Loucy (cell line): ENCODE results near the gene SPDYE16.
"Not testable (repeated sequence)": the region's sequence is repeated elsewhere in the genome, so short reads cannot be mapped to it uniquely, and the experiment has no call there.

Source experiments
- H2AFZ ChIP-seq: fragments of 200-600 bp; sonication (generic); 2 replicates; pipeline ENCODE4 v1.6.0; 2016; ENCODE audit warnings: antibody characterized with exemption, mild to moderate bottlenecking, low read length, moderate library complexity
- H3F3A ChIP-seq: fragments of 200-600 bp; 2 replicates; pipeline ENCODE4 v1.6.0; 2016; ENCODE audit warnings: antibody characterized with exemption, low read depth, mild to moderate bottlenecking
- H3K27me3 ChIP-seq: fragments of 200-600 bp; sonication (generic); 2 replicates; pipeline ENCODE4 v1.6.1; 2014; ENCODE audit warnings: low read length, mild to moderate bottlenecking; ENCODE audit not compliant: insufficient read depth, poor library complexity, severe bottlenecking
- H3K36me3 ChIP-seq: fragments of 200-600 bp; sonication (generic); 2 replicates; pipeline ENCODE4 v1.6.1; 2016; ENCODE audit warnings: low read length; ENCODE audit not compliant: insufficient read depth
- H3K4me1 ChIP-seq: fragments of 200-600 bp; sonication (generic); 2 replicates; pipeline ENCODE4 v1.5.1; 2014; ENCODE audit warnings: low read length, mild to moderate bottlenecking; ENCODE audit not compliant: insufficient read depth, poor library complexity, severe bottlenecking
- H3K4me2 ChIP-seq: fragments of 200-600 bp; sonication (generic); 2 replicates; pipeline ENCODE4 v1.6.0; 2014; ENCODE audit warnings: antibody characterized with exemption, low read length, low read depth, mild to moderate bottlenecking; ENCODE audit not compliant: poor library complexity, severe bottlenecking
- H3K4me3 ChIP-seq: fragments of 200-600 bp; sonication (generic); 2 replicates; pipeline ENCODE4 v1.5.1; 2014; ENCODE audit warnings: low read length, mild to moderate bottlenecking, mixed read lengths; ENCODE audit not compliant: poor library complexity, severe bottlenecking
- H3K79me2 ChIP-seq: fragments of 200-600 bp; sonication (generic); 2 replicates; pipeline ENCODE4 v1.6.1; 2014; ENCODE audit warnings: low read length; ENCODE audit not compliant: insufficient read depth
- H3K9ac ChIP-seq: fragments of 200-600 bp; sonication (generic); 2 replicates; pipeline ENCODE4 v1.6.0; 2014; ENCODE audit warnings: mild to moderate bottlenecking, low read depth, low read length, moderate library complexity; ENCODE audit not compliant: poor library complexity, severe bottlenecking
- H3K9me2 ChIP-seq: fragments of 200-600 bp; sonication (generic); replicated peaks from 2 replicates; pipeline ENCODE4 v1.6.1; 2016; ENCODE audit warnings: low read depth, low read length, mixed read lengths
- H3K9me3 ChIP-seq: fragments of 200-600 bp; sonication (generic); 2 replicates; pipeline ENCODE4 v1.6.1; 2014; ENCODE audit warnings: mild to moderate bottlenecking, antibody characterized with exemption, low read length, low read depth; ENCODE audit not compliant: insufficient read depth
- H4K20me1 ChIP-seq: fragments of 200-600 bp; sonication (generic); 2 replicates; pipeline ENCODE4 v1.6.0; 2014; ENCODE audit warnings: antibody characterized with exemption, low read length, mild to moderate bottlenecking; ENCODE audit not compliant: insufficient read depth, poor library complexity, severe bottlenecking

Gene SPDYE16

DNA sequence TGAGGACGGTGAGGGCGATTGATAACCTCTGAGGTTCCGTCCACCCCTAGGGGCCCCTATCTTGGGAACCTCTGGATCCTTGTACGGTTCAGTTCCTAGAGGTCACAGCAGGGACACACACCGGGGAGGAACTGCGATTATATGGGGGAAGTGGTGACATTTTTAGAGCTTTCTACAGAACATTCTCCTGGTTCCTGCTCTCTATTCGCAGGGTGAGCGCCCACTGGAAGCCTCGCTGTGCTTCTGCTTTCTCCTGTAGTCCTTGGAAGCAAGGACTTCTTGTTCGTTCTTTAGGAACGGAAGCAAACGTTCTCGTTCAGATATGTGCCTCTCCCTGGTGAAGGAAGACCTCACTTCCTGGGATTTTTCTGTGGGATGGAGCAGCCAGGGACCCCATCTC lies 55.1 kb downstream of the SPDYE16 start:
- not testable (repeated sequence) for H3K27me3 ChIP-seq, H3K9me3 ChIP-seq, H3K4me3 ChIP-seq, H3K9me2 ChIP-seq, H4K20me1 ChIP-seq, H3K4me2 ChIP-seq, H3F3A ChIP-seq, H3K9ac ChIP-seq, H2AFZ ChIP-seq, H3K36me3 ChIP-seq, H3K4me1 ChIP-seq, H3K79me2 ChIP-seq

DNA sequence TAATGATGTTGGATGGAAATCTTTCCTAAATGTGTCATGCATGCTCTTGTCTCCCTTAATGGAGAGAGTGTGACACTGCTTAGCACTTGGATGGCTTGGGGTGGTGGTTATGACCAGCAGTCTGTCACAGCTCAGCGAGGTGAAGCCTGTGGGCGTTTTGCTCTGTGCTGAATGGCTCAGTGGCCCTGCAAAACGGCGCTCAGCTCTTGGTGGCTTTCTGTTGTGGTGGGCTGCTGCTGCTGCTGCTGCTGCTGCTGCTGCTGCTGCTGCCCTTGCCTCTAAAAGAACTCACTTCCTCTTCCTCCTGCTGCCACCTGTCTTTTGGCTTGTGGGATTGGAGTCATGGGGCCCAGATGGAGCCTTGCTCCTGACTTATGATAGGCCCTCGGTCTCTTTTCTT lies 56.5 kb downstream of the SPDYE16 start:
- H3K9me3 ChIP-seq, H3K9me2 ChIP-seq, H3K4me1 ChIP-seq, H3K4me3 ChIP-seq, H3K4me2 ChIP-seq, H3K27me3 ChIP-seq, H3K79me2 ChIP-seq, H3K9ac ChIP-seq, H4K20me1 ChIP-seq, H3F3A ChIP-seq, H2AFZ ChIP-seq, H3K36me3 ChIP-seq: not testable (repeated sequence)

DNA sequence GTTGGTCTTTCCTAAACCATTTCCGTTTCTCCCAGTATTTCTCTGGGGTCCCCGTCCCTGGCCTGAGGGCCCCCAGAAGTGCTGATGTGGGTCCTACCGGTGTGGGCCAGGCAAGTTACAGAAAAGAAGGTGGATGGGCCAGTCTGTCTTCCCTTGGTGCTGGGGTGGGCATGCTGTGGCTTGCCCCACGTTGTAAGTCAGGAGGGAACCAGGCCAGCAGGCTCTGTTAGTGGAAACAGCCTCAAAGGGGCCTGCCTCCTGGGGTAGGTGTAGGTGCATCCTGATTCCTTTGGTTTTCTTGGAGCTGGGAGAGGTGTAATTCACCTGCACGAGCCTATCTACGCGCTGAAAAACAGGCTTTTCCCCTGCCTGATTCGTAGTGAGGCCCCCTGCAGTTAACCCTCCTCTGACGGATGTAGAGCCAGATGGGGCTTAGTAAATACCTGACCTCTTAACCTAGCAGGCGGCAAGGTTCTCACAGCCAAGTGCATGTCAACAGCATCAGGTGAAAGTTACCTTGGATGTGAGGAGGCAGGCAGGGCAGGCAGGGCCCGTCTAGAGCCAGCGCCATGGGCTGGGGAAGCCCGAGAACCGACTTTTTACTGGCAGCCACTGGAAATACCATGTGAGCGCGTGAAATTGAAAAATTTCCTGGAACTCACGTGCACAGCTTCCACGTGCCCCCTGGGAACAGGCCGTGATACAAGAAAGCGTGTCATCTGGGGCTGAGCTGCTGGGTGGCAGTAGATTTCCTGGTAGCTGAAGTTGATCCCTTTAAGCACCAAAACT lies 57.1 kb downstream of the SPDYE16 start:
- not testable (repeated sequence) for H4K20me1 ChIP-seq, H3K9ac ChIP-seq, H3K27me3 ChIP-seq, H3K9me2 ChIP-seq, H2AFZ ChIP-seq, H3K79me2 ChIP-seq, H3K36me3 ChIP-seq, H3F3A ChIP-seq, H3K4me3 ChIP-seq, H3K4me2 ChIP-seq, H3K9me3 ChIP-seq, H3K4me1 ChIP-seq

DNA sequence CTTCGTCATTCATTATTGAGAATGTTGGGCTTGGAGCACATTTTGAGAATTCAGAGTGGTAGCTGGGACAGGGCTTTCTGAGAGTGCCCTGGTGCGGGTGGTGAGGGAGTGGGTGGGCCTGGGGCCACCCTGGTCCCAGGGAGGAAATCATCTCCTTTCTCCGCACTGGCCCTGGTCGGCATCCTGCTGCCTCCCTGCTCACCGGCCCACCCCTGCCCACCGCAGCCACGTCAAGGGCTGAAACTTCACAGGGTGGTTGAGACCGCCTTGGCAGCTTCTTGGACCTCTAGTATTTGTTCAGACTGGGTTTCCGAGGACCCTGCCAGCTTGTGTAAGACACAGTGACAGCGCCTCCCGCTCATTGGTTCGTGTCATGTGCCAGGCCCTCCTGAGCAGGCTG lies 58.6 kb downstream of the SPDYE16 start:
- not testable (repeated sequence) for H3K9me2 ChIP-seq, H3F3A ChIP-seq, H3K4me2 ChIP-seq, H3K9me3 ChIP-seq, H2AFZ ChIP-seq, H4K20me1 ChIP-seq, H3K4me3 ChIP-seq, H3K4me1 ChIP-seq, H3K9ac ChIP-seq, H3K27me3 ChIP-seq, H3K36me3 ChIP-seq, H3K79me2 ChIP-seq

DNA sequence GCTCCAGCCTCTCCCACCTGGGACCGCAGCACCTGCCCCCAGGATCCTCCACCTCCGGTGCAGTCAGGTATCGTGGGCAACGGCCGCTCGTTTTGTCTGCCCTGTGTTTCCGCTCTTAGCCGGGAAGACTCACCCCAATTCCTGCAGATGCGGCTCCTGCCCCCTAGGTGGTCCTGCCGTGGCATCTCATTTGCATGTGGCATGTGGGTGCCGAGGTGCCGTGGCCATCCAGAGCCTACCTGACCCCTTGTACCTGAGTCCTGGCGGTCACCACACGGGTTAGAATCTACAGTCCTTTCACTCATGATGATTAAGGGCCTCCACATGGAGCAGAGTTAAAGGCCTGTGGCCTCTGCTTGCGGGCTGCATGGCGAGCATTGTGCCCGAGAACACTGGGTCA lies 60.0 kb downstream of the SPDYE16 start:
- H4K20me1 ChIP-seq, H3K27me3 ChIP-seq, H3K36me3 ChIP-seq, H3K9me2 ChIP-seq, H3K9ac ChIP-seq, H3F3A ChIP-seq, H3K4me3 ChIP-seq, H3K4me1 ChIP-seq, H2AFZ ChIP-seq, H3K79me2 ChIP-seq, H3K4me2 ChIP-seq, H3K9me3 ChIP-seq: not testable (repeated sequence)

DNA sequence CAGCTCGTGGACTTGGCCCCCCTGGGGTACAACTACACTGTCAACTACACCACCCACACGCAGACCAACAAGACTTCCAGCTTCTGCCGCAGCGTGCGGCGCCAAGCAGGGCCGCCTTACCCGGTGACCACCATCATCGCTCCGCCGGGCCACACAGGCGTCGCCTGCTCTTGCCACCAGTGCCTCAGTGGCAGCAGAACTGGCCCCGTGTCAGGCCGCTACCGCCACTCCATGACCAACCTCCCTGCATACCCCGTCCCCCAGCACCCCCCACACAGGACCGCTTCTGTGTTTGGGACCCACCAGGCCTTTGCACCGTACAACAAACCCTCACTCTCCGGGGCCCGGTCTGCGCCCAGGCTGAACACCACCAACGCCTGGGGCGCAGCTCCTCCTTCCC lies 60.4 kb downstream of the SPDYE16 start:
- H3K9me2 ChIP-seq, H2AFZ ChIP-seq, H3K9ac ChIP-seq, H3K4me3 ChIP-seq, H4K20me1 ChIP-seq, H3K36me3 ChIP-seq, H3K4me1 ChIP-seq, H3K27me3 ChIP-seq, H3F3A ChIP-seq, H3K9me3 ChIP-seq, H3K79me2 ChIP-seq, H3K4me2 ChIP-seq: not testable (repeated sequence)
